Thyroid gland (tissue), 4 donors: ENCODE results near the gene ENKD1. TPM values are rescaled to one million over a fixed set of nuclear protein-coding genes. Genes with fewer than 3 reads are reported as not detected.

Source experiments
- DNase-seq, 2 donors: peaks; one replicate each; pipeline ENCODE4 v3.0.0-alpha.2; 2019
- H3K27ac ChIP-seq, 3 donors: fragments of 200-600 bp; sonication (generic); 1 replicate in 2 of 3; 2 replicates in 1 of 3; pipeline ENCODE4 v1.5.1; 2016 to 2019; ENCODE audit warnings: mild to moderate bottlenecking in 1 of 3, moderate library complexity in 1 of 3
- H3K27me3 ChIP-seq: fragments of 200-600 bp; sonication (generic); one replicate; pipeline ENCODE4 v1.5.1; 2019
- H3K36me3 ChIP-seq, 2 donors: fragments of 200-600 bp; sonication (generic); one replicate each; pipeline ENCODE4 v1.5.1; 2016 to 2019
- H3K4me1 ChIP-seq, 2 donors: fragments of 200-600 bp; sonication (generic); one replicate each; pipeline ENCODE4 v1.5.1; 2017 to 2019
- H3K4me3 ChIP-seq, 3 donors: fragments of 200-600 bp; sonication (generic); replicated peaks in 1 of 3; 1 replicate in 2 of 3; 2 replicates in 1 of 3; pipeline ENCODE4 v1.5.1; 2016; ENCODE audit warnings: mild to moderate bottlenecking in 1 of 3
- H3K9me3 ChIP-seq: fragments of 200-600 bp; sonication (generic); one replicate; pipeline ENCODE4 v1.5.1; 2017
- POLR2A ChIP-seq, 2 donors: fragments of 450-650 bp; IDR thresholded peaks; one replicate each; pipeline ENCODE4 v1.6.1; 2017; ENCODE audit warnings: antibody characterized with exemption in 2 of 2, mild to moderate bottlenecking in 2 of 2, moderate library complexity in 1 of 2
- WGBS, 2 donors: methylation state at CpG; one replicate each; pipeline ENCODE4 v1.1.5; 2017; 5-methylcytosine and 5-hydroxymethylcytosine counted together
- intact Hi-C: fragments of 100-400 bp; cut with DNase I; formaldehyde crosslinking; loops from one replicate; pipeline ENCODE4 v1.15.1; 2023
- total RNA-seq, 4 donors: library from RNA; depleted of rRNA; stranded (reverse); fragments of >200 nt; gene quantifications; one replicate each; pipeline ENCODE4 v1.2.3, GENCODE V29; 2016
- TF ChIP-seq, protein P1 (sequence below), 6 experiments: fragments of 200-600 bp in 3 of 6; fragments of 450-650 bp in 3 of 6; sonication (generic) in 3 of 6; IDR thresholded peaks; one replicate each; pipeline ENCODE4 v1.5.1; 2016 to 2019; ENCODE audit warnings: antibody characterized with exemption in 6 of 6, mild to moderate bottlenecking in 2 of 6, inconsistent platforms in 1 of 6, moderate library complexity in 1 of 6

ENKD1 gene
- total RNA-seq, 4 donors from 2014 or later = 14.2 to 33.2 (median 21.9) TPM

DNA sequence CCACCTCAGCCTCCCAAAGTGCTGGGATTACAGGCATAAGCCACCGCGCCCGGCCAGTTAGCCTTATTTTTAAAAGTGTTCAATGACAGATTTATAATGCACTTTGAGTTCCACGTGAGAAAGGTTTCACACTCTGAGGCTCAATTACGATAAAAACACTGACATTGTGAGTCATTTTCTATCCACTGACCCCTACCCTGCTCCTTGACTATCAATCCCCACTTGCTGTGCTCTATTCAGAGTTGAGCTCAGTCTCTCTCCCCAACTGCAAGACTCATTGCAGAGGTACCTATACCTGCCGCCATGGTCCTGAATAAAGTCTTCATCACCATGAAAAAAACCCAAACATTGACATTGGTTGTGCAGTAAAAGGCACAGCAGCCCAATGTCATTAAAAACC, 44.1 kb upstream of the ENKD1 start:
- no peak overlapping the region for H3K4me3 ChIP-seq
- H3K27me3 ChIP-seq = no peaks in the 10 kb centered on the region
- H3K27ac ChIP-seq = no peak overlapping the region
- no peak for TF ChIP-seq POLR2A (IDR thresholded peaks at IDR 0.05)
- TF ChIP-seq, protein P1, sequence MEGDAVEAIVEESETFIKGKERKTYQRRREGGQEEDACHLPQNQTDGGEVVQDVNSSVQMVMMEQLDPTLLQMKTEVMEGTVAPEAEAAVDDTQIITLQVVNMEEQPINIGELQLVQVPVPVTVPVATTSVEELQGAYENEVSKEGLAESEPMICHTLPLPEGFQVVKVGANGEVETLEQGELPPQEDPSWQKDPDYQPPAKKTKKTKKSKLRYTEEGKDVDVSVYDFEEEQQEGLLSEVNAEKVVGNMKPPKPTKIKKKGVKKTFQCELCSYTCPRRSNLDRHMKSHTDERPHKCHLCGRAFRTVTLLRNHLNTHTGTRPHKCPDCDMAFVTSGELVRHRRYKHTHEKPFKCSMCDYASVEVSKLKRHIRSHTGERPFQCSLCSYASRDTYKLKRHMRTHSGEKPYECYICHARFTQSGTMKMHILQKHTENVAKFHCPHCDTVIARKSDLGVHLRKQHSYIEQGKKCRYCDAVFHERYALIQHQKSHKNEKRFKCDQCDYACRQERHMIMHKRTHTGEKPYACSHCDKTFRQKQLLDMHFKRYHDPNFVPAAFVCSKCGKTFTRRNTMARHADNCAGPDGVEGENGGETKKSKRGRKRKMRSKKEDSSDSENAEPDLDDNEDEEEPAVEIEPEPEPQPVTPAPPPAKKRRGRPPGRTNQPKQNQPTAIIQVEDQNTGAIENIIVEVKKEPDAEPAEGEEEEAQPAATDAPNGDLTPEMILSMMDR (IDR thresholded peaks at IDR 0.05) = no peak
- intact Hi-C loops = no loop called here
- no peaks in the 10 kb centered on the region for H3K9me3 ChIP-seq
- no peak for DNase-seq
- no peaks in the 10 kb centered on the region for H3K4me1 ChIP-seq
- no peaks in the 10 kb centered on the region for H3K36me3 ChIP-seq
- WGBS, 2 donors = 94 to 97% methylated on average over 6 of the region's 6 CpGs

DNA sequence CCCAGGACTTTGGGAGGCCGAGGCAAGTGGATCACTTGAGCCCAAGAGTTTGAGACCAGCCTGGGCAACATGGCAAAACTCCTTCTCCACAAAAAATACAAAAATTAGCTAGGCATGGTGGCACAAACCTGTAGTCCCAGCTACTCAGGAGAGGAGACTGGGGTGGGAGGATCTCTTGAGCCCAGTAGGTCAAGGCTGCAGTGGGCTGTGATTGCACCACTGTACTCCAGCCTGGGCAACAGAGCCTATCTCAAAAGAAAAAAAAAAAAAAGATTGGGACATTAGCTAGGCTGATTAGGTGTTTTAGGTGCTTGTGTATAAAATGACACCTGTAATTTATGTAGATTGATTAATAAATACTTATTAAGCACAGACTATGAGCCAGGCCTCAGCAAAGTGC, 42.5 kb upstream of the ENKD1 start:
- H3K27ac ChIP-seq = no peak overlapping the region
- 100% methylated on average over 1 of the region's 1 CpG for WGBS, 2 donors
- DNase-seq = no peak
- H3K4me1 ChIP-seq = no peaks in the 10 kb centered on the region
- H3K27me3 ChIP-seq = no peaks in the 10 kb centered on the region
- intact Hi-C loops = no loop called here
- H3K4me3 ChIP-seq = no peak overlapping the region
- no peaks in the 10 kb centered on the region for H3K9me3 ChIP-seq
- H3K36me3 ChIP-seq = no peaks in the 10 kb centered on the region
- TF ChIP-seq POLR2A (IDR thresholded peaks at IDR 0.05) = no peak
- TF ChIP-seq, protein P1 (IDR thresholded peaks at IDR 0.05) = no peak

DNA sequence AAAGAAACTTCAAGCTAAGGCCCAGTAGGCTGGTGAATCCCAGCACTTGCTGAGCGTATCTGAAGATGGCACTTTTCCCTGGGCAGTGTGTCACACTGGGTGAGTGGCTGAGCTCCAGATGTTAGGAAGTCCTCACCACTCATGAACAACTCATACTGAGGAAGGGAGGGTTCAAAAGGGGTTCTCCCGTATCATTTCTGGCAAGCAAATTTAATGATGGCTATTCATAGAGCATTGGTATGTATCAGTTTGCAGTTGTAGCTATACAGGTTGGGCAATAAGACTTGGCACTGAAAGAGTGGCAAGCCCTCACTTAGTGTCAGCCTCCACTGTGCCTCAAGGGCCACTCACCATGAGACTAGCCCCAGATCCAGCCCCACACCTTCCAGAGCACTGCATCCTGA, 41.8 kb upstream of the ENKD1 start:
- H3K27ac ChIP-seq = no peak overlapping the region
- no peaks in the 10 kb centered on the region for H3K36me3 ChIP-seq
- no peak overlapping the region for H3K4me3 ChIP-seq
- H3K27me3 ChIP-seq = no peaks in the 10 kb centered on the region
- 69 to 77% methylated on average over 2 of the region's 2 CpGs for WGBS, 2 donors
- TF ChIP-seq, protein P1 (IDR thresholded peaks at IDR 0.05) = no peak
- TF ChIP-seq POLR2A (IDR thresholded peaks at IDR 0.05) = no peak
- intact Hi-C loops = no loop called here
- DNase-seq = no peak
- no peaks in the 10 kb centered on the region for H3K4me1 ChIP-seq
- H3K9me3 ChIP-seq = no peaks in the 10 kb centered on the region

DNA sequence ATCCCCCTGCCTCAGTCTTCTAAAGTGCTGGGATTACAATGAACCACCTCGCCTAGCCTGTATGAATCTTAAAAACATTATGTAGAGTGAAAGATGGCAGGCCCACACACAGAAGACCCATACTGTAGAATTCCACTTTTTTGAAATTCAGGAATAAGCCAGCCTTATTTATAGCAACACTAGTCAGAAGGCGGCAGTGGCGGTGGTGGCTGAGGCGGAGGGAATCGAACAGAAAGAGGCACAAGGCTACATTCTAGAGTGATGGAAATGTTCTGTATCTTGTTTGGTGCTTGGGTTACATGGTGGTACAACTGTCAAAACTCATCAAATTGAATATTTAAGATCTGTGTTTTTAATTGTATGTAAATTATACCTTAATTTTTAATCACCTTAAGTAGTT, 41.2 kb upstream of the ENKD1 start:
- WGBS, 2 donors = 98% methylated on average over 5 of the region's 5 CpGs
- Histone ChIP-seq H3K4me3 (no peak overlapping the region), H3K9me3 (no peaks in the 10 kb centered on the region), H3K4me1 (no peaks in the 10 kb centered on the region), H3K27me3 (no peaks in the 10 kb centered on the region), H3K27ac (no peak overlapping the region), H3K36me3 (no peaks in the 10 kb centered on the region)
- TF ChIP-seq POLR2A (IDR thresholded peaks at IDR 0.05) = no peak
- TF ChIP-seq, protein P1 (IDR thresholded peaks at IDR 0.05) = no peak
- DNase-seq = no peak
- intact Hi-C loops = no loop called here

DNA sequence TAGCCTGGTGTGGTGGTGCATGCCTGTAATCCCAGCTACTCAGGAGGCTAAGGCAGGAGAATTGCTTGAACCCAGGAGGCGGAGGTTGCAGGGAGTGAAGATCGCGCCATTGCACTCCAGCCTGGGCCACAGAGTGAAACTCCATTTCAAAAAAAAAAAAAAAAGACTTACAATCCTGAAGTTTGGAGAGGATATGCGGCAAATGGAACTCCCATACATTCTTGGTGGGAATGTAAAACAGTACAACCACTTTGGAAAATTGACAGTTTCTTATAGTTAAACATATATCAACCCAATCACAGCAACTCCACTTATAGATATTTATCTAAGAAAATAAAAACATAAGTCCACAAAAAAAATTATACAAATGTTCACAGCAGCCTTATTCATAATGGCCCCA, 40.7 kb upstream of the ENKD1 start:
- 98 to 100% methylated on average over 4 of the region's 4 CpGs for WGBS, 2 donors
- no peak overlapping the region for H3K27ac ChIP-seq
- no peaks in the 10 kb centered on the region for H3K9me3 ChIP-seq
- H3K27me3 ChIP-seq = no peaks in the 10 kb centered on the region
- intact Hi-C loops = no loop called here
- TF ChIP-seq, protein P1 (IDR thresholded peaks at IDR 0.05) = no peak
- no peak for TF ChIP-seq POLR2A (IDR thresholded peaks at IDR 0.05)
- no peaks in the 10 kb centered on the region for H3K36me3 ChIP-seq
- DNase-seq = no peak
- H3K4me1 ChIP-seq = no peaks in the 10 kb centered on the region
- no peak overlapping the region for H3K4me3 ChIP-seq
